ACHN (cell line): ENCODE data around the gene SND1.

Experiments
- DNase-seq: peaks from one replicate; pipeline ENCODE4 v3.0.0-alpha.2; 2015
- in situ Hi-C: cut with HindIII; loops from 2 replicates; pipeline ENCODE4 v1.10.0; 2017; ENCODE audit warnings: low sequenced_read_pairs, low pct_ligation_motif_present, low pct_unique_long_range_greater_than_20kb

SND1 gene

GRCh38 chr7:127916735-127917134, 264.7 kb downstream of the SND1 start:
- in situ Hi-C loops, result no loop called here
- no peak for DNase-seq

GRCh38 chr7:127918130-127918529, 266.1 kb downstream of the SND1 start:
- in situ Hi-C loops, result no loop called here
- DNase-seq, result no peak

- no peak for DNase-seq
- in situ Hi-C loops, result no loop called here
These were observed 268.9 kb downstream of the SND1 start for GRCh38 chr7:127920787-127921438.

GRCh38 chr7:127922656-127923055, 270.7 kb downstream of the SND1 start:
- DNase-seq, result no peak
- in situ Hi-C loops, result no loop called here

- no peak for DNase-seq
- in situ Hi-C loops, result no loop called here
These were observed 272.9 kb downstream of the SND1 start for GRCh38 chr7:127924874-127925273.

GRCh38 chr7:127927348-127927696, 275.3 kb downstream of the SND1 start:
- DNase-seq, result no peak
- in situ Hi-C loops, result no loop called here

- DNase-seq, result no peak
- in situ Hi-C loops, result no loop called here
These were observed 276.2 kb downstream of the SND1 start for GRCh38 chr7:127928222-127928621.

- in situ Hi-C loops, result no loop called here
- DNase-seq, result no peak
These were observed 276.9 kb downstream of the SND1 start for GRCh38 chr7:127928852-127929251.

- no peak for DNase-seq
- in situ Hi-C loops, result no loop called here
These were observed 278.6 kb downstream of the SND1 start for GRCh38 chr7:127930341-127931328.

GRCh38 chr7:127932076-127932475, 280.1 kb downstream of the SND1 start:
- in situ Hi-C loops, result no loop called here
- DNase-seq, result no peak

- in situ Hi-C loops, result no loop called here
- DNase-seq, result no peak
These were observed 280.5 kb downstream of the SND1 start for GRCh38 chr7:127932496-127932895.

- in situ Hi-C loops, result no loop called here
- DNase-seq, result no peak
These were observed 281.2 kb downstream of the SND1 start for GRCh38 chr7:127933146-127933545.

GRCh38 chr7:127934711-127935110, 282.7 kb downstream of the SND1 start:
- in situ Hi-C loops, result no loop called here
- DNase-seq, result no peak

GRCh38 chr7:127935847-127936376, 283.9 kb downstream of the SND1 start:
- in situ Hi-C loops, result no loop called here
- no peak for DNase-seq

GRCh38 chr7:127937066-127937680, 285.2 kb downstream of the SND1 start:
- no peak for DNase-seq
- in situ Hi-C loops, result no loop called here

- in situ Hi-C loops, result no loop called here
- DNase-seq, result peak; percentile 60
These were observed 286.6 kb downstream of the SND1 start for GRCh38 chr7:127938588-127938987.

GRCh38 chr7:127940381-127941160, 288.6 kb downstream of the SND1 start:
- no peak for DNase-seq
- in situ Hi-C loops, result no loop called here

GRCh38 chr7:127941476-127942210, 289.6 kb downstream of the SND1 start:
- in situ Hi-C loops, result no loop called here

More at GRCh38 chr7:127941476-127942210, 289.6 kb downstream of the SND1 start:
- DNase-seq, result no peak
